HG02885 (cell line): ENCODE data around the gene CHTOP.
"Not testable (repeated sequence)": the region's sequence is repeated elsewhere in the genome, so short reads cannot be mapped to it uniquely, and the experiment has no call there.

ENCODE experiments used
- ATAC-seq: cut with Tn5 transposase; IDR thresholded peaks from one replicate; pipeline ENCODE4 v1.9.1; 2021; ENCODE audit warnings: mild to moderate bottlenecking; ENCODE audit not compliant: unreplicated experiment, poor library complexity

The CHTOP gene, protein sequence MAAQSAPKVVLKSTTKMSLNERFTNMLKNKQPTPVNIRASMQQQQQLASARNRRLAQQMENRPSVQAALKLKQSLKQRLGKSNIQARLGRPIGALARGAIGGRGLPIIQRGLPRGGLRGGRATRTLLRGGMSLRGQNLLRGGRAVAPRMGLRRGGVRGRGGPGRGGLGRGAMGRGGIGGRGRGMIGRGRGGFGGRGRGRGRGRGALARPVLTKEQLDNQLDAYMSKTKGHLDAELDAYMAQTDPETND

DNA sequence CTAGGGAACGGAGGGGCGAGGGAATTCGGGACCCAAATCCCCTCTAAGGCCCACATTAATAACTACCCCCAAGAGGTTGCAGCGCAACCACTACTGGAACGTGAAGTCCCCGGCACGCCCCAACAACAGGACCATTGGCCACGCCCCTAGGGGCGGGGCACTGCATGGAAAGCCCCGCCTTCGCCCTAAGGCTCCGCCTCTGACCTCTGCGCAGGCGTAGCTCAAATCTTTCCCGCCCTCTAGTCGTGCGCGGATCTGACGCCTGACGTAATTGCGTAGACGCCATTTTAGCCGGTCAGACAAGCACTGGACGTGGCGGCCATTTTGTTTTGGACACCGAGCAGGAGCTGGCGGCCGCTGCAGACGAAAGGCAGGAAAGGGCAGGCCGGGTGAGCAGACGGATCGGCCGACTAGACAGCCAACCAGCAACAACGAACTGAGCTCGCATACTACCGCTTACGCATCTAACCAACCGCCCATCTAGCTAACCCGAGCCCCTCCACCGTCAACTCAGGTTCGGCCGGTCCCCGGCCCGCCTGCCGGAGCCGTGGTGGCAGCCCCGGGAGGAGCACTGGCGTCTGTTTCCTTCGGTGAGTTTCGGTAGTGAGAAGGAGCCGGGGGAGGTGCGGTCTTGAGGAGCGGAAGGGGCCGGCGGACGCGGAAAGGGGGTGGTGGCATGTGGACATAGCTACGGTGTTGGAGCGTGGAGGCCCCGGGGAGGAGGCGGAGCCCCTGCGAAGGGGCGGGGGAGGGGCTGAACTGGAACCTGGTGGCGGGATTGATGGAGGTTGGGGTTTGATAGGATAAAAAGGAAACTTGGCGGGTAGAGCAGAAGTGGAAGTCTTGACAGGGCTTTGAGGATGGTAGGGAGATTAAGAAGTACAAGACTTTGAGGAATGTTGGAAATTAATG, at the start of gene CHTOP:
Gene CHTOP (plus strand): TSS at position 313 of the 912 bp plus-strand sequence. CDS start 2,523 bp downstream, outside the sequence.
- peak; percentile 86 for ATAC-seq

DNA sequence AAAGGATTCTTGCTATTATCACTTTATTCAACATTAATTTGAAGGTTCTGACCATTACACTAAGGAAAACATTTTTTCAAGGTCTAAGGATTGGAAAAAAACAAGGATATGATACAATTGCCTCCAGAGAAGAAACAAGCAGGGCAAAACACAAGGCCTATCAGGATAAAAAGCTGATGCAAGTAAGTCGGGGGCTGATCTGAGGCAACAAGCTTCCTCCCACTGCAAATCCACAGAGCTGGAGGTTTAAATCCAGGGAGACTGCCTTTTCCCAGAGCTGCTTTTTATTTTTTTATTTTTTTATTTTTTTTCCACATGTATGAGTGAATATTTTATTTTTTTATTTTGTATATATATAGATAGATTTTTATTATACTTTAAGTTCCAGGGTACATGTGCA, 48.9 kb upstream of the CHTOP start:
- no peak for ATAC-seq

DNA sequence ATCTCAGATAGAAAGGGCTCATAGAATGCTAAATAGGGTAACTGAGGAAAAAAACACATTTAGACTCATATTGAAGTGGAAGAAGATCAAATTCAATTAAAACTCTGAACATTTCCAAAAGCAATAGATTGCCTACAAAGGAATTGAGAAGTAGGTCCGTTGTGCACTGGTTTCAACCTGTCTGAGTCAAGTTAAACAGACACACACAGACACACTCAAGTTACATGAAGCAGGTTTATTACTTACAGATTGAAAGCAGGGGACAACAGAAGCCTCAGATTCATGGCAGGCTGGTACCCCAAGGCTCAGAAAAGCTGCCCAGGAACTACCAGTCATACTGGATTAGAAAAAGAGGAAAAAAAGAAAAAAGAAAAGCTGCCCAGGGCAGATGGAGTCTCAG, 47.5 kb upstream of the CHTOP start:
- no peak for ATAC-seq

DNA sequence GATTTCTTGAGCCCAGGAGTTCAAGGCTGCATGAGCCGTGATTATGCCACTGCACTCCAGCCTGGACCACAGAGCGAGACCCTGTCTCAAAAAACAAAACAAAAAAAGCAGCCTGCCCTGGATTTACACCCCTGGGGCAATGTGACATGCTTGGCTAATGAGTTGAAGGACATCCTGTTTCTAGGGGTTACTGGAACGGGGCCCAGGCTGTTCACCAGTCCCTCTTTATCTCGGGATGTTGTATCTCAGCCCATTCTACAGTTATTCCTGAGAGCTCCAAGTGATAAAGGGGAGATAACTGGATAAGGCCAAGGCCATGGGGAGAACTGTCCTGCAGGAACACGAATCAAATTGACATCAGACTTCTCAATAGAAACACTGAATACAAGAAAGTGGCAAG, 46.6 kb upstream of the CHTOP start:
- ATAC-seq, result no peak

DNA sequence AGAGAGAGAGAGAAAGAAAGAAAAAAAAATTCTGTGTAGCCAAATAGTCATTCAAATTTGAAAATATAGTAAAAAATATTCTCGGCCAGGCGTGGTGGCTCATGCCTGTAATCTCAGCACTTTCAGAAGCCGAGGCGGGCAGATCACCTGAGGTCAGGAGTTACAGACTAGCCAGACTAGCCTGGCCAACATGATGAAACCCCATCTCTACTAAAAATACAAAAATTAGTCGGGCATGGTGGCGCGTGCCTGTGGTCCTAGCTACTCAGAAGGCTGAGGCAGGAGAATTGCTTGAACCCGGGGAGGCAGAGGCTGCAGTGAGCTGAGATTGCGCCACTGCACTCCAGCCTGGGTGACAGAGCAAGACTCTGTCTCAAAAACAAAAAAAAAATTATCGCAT, 45.8 kb upstream of the CHTOP start:
- not testable (repeated sequence) for ATAC-seq

DNA sequence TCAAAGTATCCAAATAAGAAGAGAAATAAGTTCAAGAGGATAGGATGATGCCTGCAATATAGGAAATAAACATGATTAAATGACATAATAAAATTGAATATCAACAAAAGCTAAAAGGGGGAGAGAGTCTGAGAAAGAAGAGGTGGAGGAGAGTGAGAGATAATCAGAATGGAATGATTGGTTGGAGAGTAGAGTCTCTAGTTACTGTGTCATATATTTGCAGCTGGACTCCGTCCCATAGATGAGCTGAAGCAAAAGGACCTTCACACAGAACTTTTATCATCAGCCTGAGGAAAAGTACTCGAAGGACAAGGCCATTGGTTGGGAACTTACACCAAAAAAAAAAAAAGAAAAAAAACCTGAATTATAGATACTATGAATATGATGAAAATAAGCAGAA, 45.4 kb upstream of the CHTOP start:
- no peak for ATAC-seq

DNA sequence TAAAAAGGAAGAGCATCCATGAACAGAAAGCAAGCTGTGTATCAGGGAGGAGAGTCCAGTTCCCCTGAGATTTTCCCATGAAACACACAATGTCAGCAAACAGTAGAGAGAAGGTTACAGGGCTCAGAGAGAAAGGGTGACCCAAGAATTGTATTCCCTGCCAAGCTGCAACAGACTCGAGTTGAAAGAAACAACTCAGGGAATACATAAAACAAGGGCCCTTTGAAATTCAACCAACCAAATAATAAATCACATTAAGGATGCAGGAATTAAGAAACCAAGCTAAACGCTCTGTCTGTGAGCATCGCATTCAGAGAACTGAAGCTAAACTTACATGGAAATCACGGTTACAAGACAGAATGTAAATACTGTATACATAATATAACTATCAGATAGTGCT, 41.1 kb upstream of the CHTOP start:
- ATAC-seq, result no peak

DNA sequence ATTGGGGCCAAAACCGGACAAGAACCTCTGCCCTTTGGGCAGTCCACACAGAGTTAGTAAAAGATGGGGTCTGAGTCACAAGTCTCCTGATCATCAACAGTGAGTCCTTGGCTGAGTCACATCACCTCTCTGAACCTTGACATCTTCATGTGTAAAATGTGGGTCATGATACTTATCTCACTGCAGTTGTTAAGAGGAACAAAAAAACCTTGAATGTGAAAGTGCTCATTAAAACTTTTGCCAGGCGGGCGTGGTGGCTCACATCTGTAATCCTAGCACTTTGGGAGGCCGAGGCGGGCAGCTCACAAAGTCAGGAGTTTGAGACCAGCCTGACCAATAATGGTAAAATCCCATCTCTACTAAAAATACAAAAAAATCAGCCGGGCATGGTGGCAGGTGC, 36.7 kb upstream of the CHTOP start:
- no peak for ATAC-seq

DNA sequence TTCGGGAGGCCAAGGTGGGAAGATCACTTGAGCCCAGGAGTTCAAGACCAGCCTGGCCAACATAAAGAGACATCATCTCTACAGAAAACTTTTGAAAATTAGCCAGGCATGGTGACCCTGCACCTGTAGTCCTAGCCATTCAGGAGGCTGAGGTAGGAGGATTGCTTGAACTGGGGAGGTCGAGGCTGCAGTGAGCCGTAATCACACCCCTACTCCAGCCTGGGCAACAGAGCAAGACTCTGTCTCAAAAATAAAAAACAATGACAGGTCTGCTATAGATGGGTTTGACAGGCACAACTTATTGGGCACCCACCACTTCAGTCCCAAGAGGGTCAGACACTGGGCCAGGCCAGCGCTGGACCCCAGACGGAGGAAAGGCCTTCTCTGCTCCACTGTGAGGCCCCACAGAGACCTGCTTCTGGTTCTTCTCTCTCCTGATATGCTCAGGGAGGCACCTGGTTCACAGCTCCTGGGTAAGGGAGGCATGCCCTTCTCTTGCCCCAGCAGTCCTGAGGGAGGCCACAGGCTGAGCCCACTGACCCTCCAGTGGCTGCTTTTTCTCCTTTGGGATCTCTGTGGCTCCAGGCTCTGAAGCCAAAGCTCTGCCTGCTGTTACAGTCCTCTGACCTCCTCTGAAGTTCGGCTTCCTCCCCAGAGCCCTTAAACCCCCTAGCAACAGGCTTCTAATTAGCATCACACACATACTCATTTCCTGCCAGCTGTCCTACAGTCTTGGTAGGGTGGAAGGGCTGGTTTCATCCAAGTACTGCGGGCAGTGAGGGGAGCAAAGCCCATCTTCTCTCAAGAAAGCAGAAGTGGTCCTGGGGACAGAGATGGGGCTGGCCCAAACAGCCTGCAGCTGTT, 35.3 kb upstream of the CHTOP start:
- peak; percentile 94 for ATAC-seq

DNA sequence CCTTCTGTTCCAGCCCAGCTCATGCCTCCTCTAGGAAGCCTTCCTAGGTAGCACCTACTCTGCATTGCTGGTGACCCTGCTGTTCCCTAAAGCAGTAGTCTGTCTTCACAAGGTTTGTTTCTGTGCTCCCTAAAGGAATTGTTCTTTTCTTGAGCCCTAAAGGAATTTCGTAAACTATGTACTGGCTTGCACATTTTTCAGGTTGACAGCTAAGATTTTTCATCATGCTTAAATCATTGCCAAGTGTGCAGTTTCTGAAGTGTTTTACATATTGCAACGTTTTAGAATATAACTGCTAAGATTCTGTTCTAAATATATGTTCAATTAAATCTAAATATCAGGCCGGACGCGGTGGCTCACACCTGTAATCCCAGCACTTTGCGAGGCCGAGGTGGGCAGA, 34.0 kb upstream of the CHTOP start:
- ATAC-seq, result no peak

DNA sequence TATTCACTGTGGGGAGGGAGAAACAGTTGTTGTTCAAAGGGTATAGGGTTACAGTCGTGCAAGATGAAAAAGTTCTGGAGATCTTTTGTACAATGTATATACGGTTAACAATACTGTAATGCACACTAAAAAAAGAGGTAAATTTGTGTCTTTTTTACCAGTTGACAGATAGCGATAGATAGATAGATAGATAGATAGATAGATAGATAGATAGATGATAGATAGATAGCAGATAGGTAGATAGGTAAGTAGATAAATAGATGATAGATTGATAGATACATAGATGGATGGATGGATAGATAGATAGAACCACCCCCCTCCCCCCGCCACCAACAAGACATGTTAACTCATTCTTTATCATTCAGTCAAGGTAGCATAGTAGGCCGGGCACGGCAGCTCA, 31.1 kb upstream of the CHTOP start:
- ATAC-seq, result no peak

DNA sequence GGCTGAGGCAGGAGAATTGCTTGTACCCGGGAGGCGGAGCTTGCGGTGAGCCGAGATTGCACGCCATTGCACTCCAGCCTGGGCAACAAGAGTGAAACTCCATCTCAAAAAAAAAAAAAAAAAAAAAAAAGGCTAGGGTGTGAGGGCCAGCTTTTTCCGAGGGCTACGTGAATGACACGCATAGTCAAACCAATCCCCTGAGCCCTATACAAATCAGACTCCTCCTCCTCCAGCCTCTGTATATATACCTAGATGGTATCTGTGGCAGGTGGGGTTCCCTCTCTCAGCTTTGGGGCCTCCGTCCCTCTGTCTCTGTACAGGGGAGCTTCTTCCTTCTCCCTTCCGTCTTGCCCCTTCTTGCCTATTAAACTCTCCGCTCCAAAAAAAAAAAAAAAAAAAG, 27.7 kb upstream of the CHTOP start:
- no peak for ATAC-seq

DNA sequence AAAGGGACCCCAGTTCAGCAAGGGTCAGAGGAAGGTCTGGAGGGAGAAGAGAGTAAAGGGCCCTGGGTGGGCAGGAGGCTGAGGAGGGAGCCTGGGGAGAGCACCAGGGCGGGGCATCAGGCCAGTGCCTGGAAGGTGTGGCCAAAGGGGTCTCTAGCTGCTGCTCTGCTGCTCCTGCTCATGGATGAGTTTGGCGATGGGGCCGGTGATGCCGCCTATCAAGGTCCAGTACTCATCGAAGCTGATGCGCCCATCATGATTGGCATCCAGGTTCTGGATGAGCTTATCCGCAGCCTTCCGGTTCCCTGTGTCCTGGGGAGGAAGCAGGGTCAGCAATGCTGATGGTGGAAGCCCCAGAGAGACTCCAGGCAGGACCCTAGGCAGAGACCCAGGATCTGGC, 26.5 kb upstream of the CHTOP start:
- ATAC-seq, result no peak

DNA sequence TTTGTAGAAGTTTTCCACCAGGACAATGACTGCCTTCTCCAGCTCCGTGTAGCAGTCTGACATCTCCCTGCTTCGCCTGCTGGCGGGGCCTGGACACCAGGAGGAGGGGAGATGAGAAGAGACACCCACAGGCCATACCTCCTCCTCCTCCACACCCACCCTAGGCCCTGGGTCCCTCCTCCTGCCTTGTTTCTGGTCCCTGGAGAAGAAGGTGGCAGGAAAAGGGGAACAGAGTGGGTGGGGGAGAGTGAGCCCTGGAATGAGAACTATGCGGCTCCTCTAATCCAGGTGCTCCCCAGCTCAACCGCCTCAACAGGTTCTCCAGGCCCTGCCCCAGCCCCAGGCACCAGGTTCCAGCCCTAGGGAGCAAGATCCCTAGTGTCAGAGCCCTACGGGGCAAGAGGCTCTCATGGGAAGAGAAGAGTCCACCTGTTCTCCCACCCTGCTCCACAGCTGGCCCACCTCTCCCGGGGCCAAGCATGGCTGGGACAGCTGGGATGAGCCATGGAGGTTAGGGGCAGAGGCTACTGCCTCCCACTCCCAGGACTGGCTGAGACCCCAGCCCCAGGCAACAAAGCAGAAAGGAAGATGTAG, 25.7 kb upstream of the CHTOP start:
- ATAC-seq, result no peak

DNA sequence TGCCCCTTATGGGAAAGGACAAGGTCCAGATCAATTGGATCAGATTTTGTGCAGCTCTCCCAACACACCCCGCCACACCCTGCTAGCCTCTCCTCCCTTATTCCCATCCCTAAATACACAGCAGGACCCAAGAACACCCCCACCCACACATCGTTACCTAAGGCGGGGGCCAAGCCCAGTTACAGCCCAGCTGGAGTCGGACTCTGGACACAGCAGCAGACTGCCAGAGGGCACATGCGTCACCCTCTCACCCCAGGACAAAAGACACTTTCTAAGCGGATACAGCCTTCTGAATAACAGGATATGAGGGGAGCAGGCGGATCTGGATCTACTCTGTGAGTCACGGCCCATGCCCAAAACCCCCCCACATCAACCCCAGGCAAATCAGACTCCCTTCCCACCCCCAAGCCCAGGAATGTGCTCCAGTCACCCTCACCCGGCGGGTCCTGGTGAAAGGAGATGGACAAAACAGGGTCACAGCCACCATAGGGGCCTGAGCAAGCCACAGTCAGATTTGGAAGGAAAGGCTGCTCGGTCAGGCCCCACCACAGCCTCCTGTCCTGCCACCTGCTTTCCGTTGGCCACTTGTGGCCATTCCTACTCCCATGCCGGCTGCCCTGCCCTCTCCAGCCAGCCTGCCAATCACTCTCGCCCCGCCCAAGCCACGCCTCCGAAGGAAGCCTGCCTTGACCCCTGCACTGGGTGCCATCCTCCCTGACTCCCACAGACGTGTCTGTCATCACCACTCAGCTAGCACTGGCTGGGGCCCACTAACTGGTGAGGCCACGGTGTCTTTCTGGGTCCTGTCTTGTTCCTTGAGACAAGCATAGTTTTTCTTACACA, 24.9 kb upstream of the CHTOP start:
- no peak for ATAC-seq

DNA sequence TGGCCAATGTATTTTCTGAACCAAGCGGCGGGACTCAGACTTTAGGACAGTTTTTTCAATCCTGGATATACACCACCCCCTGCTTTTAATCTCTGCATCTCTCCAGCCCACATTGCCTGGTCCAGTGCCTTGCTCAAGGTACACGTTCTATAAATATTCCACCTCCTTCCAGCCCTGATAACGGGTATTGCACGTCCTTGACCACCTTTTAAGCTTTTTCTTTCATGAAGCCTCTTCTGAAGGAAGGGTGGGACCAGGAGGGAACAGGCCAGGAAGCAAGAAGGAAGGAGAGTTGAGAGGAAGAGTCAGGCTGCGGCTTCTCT, 24.3 kb upstream of the CHTOP start:
- ATAC-seq, result no peak

DNA sequence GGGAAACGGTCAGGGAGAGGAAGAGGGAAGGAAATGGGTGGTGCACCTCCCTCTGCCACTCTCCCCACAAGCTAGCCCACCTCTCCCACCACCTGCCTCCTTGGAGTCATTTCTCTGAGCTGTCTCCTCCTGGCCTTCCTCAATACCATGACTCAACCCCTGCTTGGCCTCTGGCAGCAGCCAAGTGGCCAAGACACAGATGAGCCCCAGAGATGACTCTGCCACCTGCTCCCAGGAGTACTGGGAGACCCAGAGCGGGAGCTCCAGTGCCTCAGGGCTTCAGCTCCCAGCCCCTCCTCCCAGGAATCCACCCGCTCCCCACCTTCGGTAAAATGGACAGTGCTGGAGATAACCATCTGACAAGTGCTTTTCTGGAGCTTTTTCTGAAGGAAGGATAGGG, 23.5 kb upstream of the CHTOP start:
- ATAC-seq, result no peak

DNA sequence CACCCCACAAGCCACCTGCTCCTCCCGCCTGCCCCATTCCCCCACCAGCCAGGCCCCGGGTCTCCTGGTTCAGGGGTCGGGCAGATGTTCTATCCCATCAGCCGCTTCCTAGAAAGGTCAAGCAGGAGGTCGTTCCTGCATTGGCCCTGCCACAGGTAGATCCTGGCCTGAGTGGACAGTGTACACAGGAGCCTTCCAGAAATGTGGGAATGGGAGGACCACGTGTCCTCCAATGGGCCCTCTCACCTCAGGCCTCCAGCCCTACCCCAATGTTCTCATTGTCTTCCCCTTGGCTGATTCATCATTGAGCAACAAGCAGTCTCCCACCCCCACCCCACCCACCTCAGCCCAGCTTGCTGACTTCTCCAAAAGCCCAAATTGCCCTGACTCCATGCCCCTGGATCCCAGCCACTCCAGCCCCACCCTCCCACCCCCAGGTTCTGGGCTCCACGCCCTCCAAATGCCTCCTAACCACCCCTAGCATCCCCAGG, 23.0 kb upstream of the CHTOP start:
- no peak for ATAC-seq

DNA sequence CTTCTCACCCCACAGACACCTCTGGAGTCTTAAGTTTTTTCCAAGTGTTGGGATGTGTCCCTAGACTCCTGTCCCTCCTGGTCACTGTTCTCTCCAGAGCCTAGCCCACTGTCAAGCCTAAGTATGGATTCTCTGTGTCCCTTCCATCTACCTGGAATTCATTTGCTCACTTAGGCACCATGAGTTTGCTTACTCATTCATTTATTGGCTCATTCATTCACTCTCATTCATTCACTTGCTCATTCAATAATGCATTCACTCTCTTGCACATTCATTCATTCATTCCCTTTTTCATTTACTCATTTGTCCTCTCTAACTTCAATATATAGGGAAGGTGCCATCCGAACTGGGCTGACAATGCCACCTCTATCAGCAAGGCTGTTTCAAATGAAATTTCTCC, 22.5 kb upstream of the CHTOP start:
- ATAC-seq, result no peak
